ENCODE measurements around the gene YTHDC1.

The YTHDC1 gene

DNA sequence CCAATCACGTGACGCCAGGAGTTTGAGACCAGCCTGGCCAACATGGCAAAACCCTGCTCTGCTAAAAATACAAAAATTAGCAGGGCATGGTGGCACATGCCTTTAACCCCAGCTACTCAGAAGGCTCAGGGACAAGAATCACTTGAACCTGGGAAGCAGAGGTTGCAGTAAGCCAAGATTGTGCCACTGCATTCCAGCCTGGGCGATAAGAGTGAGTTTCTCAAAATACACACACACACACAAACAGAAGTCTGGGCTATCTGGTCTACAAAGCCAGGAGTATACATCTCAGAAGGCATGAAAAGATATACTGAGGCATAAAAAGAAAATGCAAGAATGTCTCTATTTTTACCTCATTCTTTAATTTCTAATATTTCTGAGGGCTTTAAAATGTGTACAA lies 11.3 kb downstream of the YTHDC1 start:
- H3K27me3 ChIP-seq (ENCODE audit: insufficient read depth, poor library complexity, severe bottlenecking), result no peaks in the 10 kb centered on the region
- H3K27ac ChIP-seq (replicated peaks), result no peak overlapping the region
- H3K4me3 ChIP-seq (replicated peaks; ENCODE audit: insufficient read depth, low read length), result no peak overlapping the region
- no peak for DNase-seq (ENCODE audit: low read depth in 1 of 2, low spot score in 1 of 2)
- no peak for TF ChIP-seq GABPA (IDR thresholded peaks at IDR 0.05; ENCODE audit: low read depth)
- TF ChIP-seq, protein P1, sequence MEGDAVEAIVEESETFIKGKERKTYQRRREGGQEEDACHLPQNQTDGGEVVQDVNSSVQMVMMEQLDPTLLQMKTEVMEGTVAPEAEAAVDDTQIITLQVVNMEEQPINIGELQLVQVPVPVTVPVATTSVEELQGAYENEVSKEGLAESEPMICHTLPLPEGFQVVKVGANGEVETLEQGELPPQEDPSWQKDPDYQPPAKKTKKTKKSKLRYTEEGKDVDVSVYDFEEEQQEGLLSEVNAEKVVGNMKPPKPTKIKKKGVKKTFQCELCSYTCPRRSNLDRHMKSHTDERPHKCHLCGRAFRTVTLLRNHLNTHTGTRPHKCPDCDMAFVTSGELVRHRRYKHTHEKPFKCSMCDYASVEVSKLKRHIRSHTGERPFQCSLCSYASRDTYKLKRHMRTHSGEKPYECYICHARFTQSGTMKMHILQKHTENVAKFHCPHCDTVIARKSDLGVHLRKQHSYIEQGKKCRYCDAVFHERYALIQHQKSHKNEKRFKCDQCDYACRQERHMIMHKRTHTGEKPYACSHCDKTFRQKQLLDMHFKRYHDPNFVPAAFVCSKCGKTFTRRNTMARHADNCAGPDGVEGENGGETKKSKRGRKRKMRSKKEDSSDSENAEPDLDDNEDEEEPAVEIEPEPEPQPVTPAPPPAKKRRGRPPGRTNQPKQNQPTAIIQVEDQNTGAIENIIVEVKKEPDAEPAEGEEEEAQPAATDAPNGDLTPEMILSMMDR (IDR thresholded peaks at IDR 0.05; ENCODE audit: insufficient read depth, low read length), result no peak
- TF ChIP-seq SPI1 (IDR thresholded peaks at IDR 0.05; ENCODE audit: borderline replicate concordance, low read depth), result no peak
- TF ChIP-seq POLR2AphosphoS5 (IDR thresholded peaks at IDR 0.05; ENCODE audit: low read depth), result no peak
- TF ChIP-seq, protein P2, sequence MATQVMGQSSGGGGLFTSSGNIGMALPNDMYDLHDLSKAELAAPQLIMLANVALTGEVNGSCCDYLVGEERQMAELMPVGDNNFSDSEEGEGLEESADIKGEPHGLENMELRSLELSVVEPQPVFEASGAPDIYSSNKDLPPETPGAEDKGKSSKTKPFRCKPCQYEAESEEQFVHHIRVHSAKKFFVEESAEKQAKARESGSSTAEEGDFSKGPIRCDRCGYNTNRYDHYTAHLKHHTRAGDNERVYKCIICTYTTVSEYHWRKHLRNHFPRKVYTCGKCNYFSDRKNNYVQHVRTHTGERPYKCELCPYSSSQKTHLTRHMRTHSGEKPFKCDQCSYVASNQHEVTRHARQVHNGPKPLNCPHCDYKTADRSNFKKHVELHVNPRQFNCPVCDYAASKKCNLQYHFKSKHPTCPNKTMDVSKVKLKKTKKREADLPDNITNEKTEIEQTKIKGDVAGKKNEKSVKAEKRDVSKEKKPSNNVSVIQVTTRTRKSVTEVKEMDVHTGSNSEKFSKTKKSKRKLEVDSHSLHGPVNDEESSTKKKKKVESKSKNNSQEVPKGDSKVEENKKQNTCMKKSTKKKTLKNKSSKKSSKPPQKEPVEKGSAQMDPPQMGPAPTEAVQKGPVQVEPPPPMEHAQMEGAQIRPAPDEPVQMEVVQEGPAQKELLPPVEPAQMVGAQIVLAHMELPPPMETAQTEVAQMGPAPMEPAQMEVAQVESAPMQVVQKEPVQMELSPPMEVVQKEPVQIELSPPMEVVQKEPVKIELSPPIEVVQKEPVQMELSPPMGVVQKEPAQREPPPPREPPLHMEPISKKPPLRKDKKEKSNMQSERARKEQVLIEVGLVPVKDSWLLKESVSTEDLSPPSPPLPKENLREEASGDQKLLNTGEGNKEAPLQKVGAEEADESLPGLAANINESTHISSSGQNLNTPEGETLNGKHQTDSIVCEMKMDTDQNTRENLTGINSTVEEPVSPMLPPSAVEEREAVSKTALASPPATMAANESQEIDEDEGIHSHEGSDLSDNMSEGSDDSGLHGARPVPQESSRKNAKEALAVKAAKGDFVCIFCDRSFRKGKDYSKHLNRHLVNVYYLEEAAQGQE (IDR thresholded peaks at IDR 0.05; ENCODE audit: insufficient replicate concordance, low read depth), result no peak

DNA sequence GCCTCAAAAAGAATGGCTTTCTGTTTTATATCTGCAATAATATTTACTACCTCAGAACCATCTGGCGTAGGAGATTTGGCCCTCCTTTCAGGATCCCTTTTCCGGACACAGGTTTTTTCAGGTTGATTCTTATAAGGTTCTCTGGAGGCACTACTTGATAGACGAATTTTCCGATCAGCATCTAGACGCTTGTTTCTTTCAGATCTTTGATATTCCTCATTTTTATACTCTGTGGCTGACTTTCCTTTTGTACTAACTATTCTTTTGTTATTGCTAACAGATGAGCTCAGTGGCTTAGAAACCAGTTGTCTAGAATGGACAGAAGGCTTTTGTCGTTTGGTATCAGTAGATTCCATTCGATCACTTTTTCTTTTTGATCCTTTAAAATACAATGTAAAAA lies 12.4 kb downstream of the YTHDC1 start:
- no peak for TF ChIP-seq SPI1 (IDR thresholded peaks at IDR 0.05; ENCODE audit: borderline replicate concordance, low read depth)
- no peak for TF ChIP-seq GABPA (IDR thresholded peaks at IDR 0.05; ENCODE audit: low read depth)
- no peak for TF ChIP-seq POLR2AphosphoS5 (IDR thresholded peaks at IDR 0.05; ENCODE audit: low read depth)
- TF ChIP-seq, protein P2 (IDR thresholded peaks at IDR 0.05; ENCODE audit: insufficient replicate concordance, low read depth), result no peak
- TF ChIP-seq, protein P1 (IDR thresholded peaks at IDR 0.05; ENCODE audit: insufficient read depth, low read length), result no peak
- no peak for DNase-seq (ENCODE audit: low read depth in 1 of 2, low spot score in 1 of 2)
- H3K27me3 ChIP-seq (ENCODE audit: insufficient read depth, poor library complexity, severe bottlenecking), result no peaks in the 10 kb centered on the region
- H3K4me3 ChIP-seq (replicated peaks; ENCODE audit: insufficient read depth, low read length), result no peak overlapping the region
- H3K27ac ChIP-seq (replicated peaks), result no peak overlapping the region

DNA sequence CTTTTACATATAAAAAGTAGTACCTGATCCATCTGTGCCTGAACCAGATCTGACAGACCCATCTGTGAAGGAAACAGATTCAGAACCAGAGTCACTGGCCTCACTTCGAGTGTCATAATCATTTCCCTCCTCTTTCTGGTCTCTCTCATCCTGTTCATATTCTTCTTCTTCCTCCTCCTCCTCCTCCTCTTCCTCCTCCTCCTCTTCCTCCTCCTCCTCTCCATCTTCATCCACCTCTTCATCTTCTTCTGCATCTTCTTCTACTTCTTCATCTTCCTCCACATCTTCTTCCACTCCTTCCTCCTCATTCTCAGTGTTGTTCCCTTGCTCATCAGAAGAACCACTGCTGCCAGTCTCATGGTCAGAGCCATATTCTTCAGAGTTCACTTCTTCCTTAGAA lies 12.9 kb downstream of the YTHDC1 start:
- Histone ChIP-seq H3K27me3 (ENCODE audit: insufficient read depth, poor library complexity, severe bottlenecking) (no peaks in the 10 kb centered on the region), H3K4me3 (replicated peaks; ENCODE audit: insufficient read depth, low read length) (no peak overlapping the region), H3K27ac (replicated peaks) (no peak overlapping the region)
- no peak for DNase-seq (ENCODE audit: low read depth in 1 of 2, low spot score in 1 of 2)
- TF ChIP-seq, protein P1 (IDR thresholded peaks at IDR 0.05; ENCODE audit: insufficient read depth, low read length), result no peak
- no peak for TF ChIP-seq GABPA (IDR thresholded peaks at IDR 0.05; ENCODE audit: low read depth)
- no peak for TF ChIP-seq POLR2AphosphoS5 (IDR thresholded peaks at IDR 0.05; ENCODE audit: low read depth)
- TF ChIP-seq SPI1 (IDR thresholded peaks at IDR 0.05; ENCODE audit: borderline replicate concordance, low read depth), result no peak
- TF ChIP-seq, protein P2 (IDR thresholded peaks at IDR 0.05; ENCODE audit: insufficient replicate concordance, low read depth), result no peak
